GM19351 (cell line): ENCODE results near the gene TMEM245.
A peak's percentile ranks its signal among the peaks of the same experiment; 100 is the strongest.
"Not testable (repeated sequence)": the region's sequence is repeated elsewhere in the genome, so short reads cannot be mapped to it uniquely, and the experiment has no call there.

Experiments used
- ATAC-seq: cut with Tn5 transposase; IDR thresholded peaks from one replicate; pipeline ENCODE4 v1.9.1; 2021; ENCODE audit warnings: mild to moderate bottlenecking, moderate library complexity; ENCODE audit not compliant: unreplicated experiment

Gene TMEM245

DNA sequence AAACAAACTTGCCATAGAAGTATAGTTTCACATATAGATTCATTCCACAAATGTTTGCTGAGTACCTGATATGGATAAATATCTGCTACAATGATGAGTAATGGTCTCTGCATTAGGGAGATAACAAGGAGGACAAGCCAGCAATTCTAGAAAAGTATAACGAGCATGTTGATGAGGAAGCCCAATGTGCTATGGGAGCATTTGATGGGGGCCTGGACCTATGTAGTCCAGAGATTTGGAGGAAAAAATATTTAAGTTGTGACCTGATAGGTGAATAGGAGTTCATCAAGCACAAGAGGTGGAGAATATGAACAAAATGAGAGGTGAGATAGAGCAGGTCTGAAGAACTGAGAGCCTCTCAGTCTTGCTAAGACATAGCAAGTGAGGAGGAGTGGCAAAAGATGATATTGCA lies 14.4 kb upstream of the TMEM245 start:
- ATAC-seq, result no peak

DNA sequence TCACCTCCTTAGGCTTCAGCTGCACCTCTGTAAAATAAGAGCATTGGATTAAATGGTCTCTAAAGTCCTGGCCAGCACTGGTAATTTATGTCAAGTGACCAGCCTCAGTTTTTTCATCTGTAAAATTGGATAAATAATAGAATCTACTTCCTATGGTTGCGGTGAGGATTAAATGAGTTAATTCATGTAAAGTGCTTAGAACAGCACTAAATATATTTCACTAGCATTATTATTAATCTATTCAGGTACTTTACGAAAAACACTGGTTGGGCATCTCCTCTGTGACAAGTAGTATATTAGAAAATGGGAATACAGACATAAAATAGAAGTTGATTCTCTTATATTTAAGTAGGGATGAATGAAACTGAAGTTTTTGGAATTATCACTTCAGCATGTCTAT lies 13.8 kb upstream of the TMEM245 start:
- ATAC-seq, result no peak

DNA sequence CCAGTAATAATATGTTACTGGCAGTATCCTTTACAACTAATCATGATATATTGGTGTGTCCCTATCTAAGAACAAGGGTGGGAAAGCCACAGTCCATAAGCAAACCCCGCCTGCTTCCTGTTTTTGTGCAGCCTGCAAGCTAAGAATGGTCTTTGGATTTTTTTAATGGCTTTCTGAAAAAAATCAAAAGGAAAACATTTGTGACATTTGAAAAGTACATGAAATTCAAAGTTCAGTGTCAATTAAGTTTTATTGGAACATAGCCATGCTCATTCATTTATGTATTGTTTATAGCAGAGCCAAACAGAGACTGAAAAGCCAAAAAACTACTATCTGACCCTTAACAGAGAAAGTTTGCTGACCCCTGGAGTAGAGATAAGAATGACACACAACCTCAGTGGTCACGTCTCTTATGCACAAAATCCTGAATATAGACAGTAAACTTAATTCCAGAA lies 12.8 kb upstream of the TMEM245 start:
- ATAC-seq, result no peak

DNA sequence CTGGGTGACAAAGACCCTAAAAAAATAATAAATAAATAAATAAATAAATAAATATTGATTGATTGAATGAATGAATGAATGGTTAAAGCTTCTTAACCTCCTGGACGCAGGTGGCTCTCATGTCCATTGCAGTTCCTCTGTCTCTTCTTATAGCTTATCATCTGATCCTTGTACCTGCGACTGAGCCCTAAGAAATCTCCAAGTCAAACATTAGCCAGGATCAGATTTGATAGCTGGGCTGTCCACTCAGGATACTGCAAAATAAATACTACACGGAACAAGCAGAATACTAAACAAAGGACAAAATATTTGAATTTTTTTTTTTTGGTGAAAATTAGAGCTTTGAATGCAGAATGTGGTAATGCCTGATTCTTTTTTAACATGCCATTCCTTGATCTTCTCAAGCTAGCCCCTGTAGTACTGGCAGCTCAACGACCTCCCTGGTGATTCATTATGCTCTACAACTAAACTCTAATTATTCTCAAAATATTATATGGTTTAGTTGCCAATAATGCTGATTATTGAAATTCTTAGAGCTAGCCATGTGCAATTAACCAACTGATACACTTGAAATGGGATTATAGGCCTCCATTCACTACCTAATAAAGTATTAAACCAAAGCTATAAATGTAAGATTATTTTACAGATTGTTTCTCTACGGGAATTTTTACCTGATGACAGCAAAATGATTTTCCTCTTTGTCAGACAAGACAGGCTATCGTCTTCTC lies 9.9 kb upstream of the TMEM245 start:
- no peak for ATAC-seq

DNA sequence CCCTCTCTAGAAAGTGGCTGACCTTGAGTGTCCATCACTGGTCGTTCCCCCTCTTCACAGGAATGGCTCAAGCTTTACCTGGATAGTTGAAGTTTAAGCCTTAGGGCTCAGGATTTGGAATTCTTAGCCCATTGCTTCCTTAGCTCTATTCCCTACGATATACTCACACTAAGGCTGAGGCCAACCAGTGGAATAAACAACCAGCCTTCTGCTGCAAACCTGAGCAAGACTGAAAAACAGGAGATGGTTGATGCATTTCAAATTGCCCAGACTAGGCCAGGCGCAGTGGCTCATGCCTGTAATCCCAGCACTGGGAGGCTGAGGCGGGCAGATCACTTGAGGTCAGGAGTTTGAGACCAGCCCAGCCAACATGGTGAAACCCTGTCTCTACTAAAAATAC lies 6.9 kb upstream of the TMEM245 start:
- ATAC-seq, result not testable (repeated sequence)

DNA sequence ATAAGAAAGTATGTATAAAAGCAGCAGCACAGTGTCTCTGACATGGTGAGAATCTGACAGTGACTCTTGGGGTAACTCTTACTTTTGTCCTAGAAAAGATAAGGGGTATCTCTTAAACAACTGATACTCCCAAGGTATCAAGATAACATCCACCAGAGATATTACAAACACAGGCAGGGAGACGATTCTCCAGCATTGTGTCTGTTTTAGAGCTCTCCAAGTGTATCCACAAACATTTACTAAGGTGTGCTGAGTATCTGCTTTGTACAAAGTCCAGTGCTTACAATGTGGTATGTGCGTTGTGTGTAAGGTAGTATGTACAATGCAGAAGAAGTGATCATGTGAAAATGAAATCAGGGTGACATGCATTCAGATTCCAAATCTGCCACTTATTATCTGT lies 4.4 kb upstream of the TMEM245 start:
- ATAC-seq, result no peak

DNA sequence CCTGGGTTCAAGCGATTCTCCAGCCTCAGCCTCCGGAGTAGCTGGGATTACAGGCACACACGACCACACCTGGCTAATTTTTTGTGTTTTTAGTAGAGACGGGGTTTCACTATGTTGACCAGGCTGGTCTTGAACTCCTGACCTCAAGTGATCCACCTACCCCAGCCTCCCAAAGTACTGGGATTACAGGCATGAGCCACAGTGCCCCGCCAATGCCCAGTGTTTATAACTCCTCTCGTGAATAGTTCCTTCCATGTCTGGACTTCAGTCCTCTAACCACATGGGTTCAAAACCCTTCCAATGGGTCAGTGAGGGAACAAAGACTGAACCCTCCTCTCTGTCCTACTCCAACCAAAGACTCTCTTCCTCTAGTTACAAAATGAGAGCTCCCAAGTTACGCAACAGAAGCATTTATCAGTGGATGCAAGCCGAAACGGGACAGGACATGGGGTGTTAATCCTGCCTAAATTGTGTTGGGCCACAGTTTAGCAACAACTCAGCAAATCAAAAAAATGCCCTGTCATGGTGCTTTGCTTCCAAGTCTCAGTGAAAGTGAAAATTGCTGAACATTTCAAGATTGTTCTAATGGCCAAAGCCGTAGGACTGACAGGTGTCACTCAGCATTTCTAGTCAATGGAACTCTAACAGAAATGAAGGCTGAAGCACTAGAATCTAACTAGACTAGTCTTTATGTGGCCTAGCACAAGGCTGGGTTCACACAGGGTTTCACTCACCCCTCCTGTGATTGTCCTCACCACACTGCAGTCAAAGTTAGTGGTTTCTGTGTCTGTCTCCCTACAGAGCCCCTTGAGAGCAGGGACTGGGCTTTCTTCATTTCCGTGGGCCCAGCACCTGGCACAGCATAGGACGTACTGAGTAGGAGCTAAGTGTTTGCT lies 3.2 kb upstream of the TMEM245 start:
- ATAC-seq, result peak; percentile 26

DNA sequence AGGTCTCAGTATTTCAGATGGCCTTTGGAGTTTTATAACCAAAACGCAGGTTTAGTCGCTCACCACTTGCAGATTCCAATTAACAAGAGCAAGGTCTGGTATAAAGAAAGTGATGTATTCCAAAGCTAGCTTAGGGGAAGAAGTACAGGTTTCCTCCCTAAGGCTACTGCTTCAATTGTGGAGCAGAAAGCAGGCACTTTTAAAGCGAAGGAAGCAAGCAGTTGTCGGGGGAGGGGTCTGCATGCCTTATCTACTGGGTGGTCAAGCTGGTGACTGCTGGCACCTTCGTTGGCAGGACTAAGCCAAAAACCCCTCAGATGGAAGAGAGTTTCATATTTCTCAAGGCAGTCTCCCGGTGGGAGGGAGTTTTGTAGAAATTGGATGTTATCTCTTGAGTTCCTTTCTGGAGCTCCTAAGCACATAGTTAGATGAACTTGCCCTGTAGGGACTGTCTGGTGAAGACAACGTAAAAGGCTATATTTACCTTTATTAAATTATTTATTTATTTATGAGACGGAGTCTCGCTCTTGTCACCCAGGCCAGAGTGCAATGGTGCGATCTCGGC lies 1.6 kb upstream of the TMEM245 start:
- ATAC-seq, result no peak

DNA sequence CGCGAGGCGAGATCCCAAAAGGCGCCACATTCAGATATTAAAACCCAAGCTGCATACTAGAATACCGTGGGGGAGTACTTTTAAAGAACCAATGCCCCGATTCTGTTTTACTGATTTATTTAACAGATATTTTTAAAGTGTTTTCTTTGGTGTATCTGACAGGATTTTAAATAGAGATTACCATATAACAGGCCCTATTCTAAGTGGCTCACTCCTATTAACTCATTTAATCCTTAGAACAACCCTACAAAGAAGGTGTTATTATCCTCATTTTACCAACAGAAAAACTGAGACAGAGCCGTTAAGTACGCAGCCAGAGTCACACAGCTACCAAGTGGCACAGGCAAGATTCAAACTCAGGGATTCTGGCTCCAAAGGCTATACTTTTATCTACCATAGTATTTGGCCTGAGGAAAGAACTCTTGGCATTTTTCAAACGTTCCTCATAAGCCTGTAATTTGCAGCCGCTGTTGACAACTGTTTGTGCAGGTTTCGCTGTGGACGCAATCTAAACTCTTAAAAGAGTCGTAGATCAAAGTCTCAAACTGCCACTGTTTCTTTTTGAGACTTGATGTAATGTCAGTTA lies 550 bp upstream of the TMEM245 start:
- ATAC-seq, result no peak

DNA sequence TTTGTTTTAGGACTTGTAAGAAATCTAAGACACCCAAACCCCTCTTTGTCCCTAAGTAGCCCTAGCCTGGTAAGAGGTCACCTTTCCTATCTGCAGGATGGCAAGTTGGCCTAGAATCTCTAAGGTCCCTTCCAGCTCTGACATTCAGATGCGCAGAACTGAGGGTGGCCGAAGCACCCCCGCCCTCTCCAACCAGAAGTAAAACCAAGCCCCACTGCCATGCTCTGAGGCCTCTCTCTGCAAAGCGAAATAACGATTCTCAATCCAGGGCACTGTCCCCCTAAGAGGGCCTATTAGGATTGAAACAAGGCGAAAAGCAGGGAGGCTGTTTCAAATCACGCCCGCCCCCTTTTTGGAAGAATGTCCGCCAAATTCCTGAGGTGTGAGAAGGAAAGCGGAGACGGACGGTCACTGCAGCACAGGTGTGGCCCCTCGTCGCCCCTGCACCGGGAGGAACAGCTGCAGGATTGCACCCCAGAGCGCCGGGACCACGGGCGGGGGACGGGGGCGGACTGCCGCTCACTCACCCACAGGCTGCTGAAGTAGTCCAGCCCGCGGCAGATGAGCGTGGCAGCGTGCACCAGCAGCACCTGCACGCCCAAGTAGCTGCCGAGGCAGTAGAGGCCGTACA lies 824 bp downstream of the TMEM245 start:
- no peak for ATAC-seq

DNA sequence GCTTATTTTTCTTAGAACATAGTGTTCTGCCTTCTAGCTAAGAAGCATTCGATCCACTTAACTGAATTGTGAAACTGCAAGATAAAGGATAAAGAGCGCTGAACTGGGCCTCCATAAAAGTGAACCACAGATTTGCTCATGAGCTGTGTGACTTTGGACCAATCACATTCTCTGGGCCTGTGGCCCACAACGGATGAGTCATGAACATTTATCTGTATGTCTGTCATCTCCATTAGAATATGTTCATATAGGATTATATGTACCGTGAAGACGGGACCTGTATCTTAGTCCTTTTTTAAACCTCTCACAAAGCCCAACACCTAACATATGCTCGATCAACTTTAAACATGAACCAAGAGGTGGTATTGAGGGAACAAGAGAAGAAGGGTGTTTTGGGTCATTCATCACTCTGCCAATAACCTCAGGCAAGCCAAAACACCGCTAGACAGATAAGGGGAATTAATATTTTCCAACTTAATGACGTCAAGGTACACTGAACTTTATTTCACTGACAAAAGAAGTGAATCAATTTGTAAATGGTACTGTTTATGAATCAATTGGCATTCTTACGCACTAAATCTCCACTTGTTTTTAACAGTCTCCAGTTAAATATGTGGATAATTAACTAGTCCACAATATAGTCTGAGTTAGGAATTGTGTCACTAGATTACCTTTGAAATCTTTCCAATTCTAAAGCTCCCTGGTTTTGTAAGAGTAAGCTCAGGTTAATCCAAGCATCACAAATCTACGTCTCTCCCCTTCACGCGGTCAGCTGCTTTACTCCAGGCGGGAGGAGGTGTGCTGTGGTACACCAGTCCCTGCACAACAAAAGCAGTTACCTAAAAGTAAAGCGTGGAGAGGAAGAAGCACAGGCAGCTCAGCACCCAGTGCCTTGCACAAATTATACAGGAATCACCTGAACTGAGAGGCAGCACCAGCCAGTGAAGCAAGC lies 1.6 kb downstream of the TMEM245 start:
- no peak for ATAC-seq

DNA sequence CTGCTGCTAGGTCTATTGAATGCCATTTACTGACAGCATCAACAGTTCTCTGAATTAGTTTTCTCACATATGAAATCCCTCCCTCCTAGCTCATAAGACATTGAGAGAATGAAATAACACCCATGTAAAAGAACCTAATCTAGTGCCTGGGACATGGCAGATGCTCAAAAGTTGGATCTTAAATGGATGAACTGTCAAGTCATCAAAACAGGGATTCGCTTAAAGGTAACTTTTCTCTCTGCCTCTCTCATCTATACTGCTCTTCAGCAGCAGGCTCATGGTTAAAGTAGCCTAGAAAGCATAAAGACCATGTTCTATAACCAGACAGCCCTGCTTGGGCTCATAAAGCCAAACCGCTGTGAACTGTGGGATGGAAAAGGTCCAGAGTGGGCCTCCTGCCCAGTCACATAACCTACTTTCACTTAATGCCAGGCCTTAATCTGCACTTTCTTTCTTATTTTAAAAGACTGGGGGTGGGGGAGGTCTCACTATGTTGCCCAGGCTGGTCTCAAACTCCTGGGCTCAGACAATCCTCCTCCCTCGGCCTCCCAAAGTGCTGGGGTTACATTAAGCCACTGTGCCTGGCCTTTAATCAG lies 3.7 kb downstream of the TMEM245 start:
- no peak for ATAC-seq

DNA sequence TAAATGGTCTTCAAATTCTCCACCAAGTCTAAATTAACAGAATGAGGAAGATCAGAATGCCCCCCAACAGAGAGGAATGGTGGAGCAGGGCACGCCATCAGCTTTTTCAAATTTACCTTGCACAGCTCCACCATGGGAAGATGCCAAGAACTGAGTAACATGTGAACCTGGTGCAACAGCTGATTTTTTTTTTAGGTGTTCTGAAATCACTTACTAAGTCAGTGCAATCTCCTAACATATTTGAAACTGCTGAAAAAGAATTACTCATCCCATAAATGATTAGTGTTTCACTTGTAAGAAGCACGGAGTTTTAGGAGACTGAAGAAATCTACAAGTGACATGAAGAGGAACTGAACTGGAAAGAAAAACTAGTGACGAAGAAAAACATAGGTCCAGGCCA lies 5.1 kb downstream of the TMEM245 start:
- ATAC-seq, result no peak

DNA sequence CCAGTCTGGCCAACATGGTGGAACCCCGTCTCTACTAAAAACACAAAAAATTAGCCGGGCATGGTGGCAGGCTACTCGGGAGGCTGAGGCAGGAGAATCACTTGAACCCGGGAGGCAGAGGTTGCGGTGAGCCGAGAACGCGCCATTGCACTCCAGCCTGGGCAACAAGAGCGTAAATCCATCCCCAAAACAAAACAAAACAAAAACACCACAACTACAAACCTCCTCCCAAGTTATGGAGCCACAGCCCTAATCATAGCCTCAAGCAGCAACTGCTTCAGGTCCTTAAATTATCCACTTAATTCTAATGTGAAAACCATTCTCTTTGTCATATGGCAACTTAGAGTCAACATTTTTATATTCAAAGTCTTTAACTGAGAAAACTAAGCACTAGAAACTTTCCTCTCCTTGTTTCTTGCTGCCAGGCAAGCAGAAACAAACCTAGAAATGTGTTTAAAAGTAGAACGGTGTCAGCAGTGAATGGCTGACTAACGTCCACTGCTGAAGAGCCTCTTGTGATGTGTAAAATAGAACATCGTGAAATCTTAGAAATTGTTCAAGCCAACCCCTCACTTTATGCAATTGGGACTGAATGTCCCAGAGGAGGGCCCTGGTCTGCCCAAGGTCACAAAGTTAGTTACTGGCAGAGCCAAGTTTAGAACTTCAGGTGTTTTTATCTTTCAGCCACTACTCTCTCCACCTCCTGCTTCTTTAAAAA lies 5.7 kb downstream of the TMEM245 start:
- no peak for ATAC-seq

DNA sequence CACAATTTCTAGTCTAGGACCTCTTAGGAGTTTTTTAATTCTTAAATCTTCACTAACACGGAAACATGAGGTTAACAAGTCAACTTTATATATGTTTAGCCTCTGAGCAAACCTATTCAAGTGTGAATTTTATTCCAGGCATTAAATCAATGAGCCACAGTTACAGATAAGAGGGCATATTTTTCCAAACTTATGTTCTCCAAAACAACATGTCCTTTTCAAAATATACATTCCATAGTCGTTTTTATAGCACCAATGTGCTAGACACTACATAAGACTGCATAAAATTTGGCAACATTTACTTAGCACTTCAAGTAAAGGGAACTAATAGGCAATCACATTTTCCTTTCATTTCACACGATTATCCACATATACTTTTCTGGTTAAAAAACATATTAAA lies 6.5 kb downstream of the TMEM245 start:
- no peak for ATAC-seq

DNA sequence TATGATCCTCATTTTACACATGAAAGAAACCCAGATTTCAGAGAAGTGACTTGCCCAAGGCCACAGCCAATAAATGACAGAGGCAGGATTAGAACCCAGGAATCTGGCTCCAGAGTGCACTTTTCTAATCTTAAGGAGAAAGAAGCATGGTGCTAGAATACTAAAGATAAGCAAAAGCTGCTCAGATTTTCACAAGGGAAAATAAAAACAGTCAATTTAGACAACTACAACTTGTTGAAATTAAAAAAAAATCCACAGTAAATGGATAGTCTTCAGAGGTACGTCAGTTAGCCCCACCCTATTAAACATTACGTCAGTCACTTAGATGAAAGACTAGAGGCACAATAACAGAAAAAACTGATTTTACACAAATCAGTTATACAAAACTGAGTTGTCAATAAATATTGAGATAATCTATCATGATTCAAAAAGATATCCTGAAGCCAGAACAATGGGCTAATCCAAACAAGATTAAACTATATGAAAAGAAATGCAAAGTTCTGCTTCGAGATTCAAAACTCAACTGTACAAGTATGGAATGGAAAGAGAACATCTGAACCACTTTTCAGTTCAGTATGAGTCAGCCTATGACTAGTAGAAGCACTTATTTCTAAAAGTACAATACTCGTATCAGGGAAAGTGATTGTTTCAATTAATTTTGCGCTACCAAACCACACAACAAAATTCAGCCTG lies 9.3 kb downstream of the TMEM245 start:
- ATAC-seq, result peak; percentile 89

DNA sequence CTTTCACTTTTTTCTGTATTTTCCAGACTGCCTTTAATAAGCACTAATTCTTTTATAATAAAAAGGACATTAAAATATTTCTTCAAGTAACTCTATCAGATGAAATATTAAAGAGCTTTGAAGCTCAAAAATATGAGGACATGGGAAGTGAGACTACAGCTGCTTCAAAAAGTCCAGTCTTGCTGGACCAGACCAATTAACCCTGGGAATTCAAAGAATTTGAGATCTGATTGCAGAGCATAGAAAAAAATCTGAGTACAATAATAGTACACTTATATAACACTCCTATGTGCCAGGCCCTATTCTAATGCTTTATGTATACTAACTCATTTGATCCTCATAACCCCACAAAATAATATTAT lies 9.8 kb downstream of the TMEM245 start:
- ATAC-seq, result no peak

DNA sequence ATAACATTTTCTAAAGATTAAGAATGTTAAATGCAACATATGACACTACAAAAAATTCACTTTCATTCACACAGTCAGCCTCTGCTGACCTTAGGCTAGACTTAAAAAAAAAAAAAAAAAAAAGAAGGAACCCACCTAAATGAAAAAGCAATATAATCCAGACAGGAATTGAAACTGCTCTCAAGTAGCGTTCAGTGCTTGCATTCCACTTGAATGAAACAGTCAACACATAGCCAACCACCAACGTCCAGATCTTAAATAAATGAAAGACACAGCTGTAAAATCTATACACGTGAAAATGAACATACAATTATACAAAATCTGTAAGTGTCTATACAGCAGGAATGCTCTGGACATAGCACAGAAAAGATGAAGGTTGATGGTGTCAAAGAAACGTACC lies 11.4 kb downstream of the TMEM245 start:
- ATAC-seq, result no peak
